Ishikawa (cell line): ENCODE results near the gene PTPN13.

Experiments
- CEBPB ChIP-seq: IDR thresholded peaks from 2 replicates; pipeline ENCODE4 v1.6.1; 2012
- EGR1 ChIP-seq: IDR thresholded peaks from 2 replicates; pipeline ENCODE4 v1.6.1; 2012
- EP300 ChIP-seq: IDR thresholded peaks from 2 replicates; pipeline ENCODE4 v1.6.1; 2012; ENCODE audit warnings: borderline replicate concordance
- FOXM1 ChIP-seq: IDR thresholded peaks from 2 replicates; pipeline ENCODE4 v1.6.1; 2012; ENCODE audit warnings: low read depth, borderline replicate concordance
- RAD21 ChIP-seq: IDR thresholded peaks from 2 replicates; pipeline ENCODE4 v1.6.1; 2012; ENCODE audit warnings: low read depth
- TCF12 ChIP-seq: IDR thresholded peaks from 2 replicates; pipeline ENCODE4 v1.6.1; 2012; ENCODE audit warnings: low read depth
- ZBTB7A ChIP-seq: IDR thresholded peaks from 2 replicates; pipeline ENCODE4 v1.6.1; 2012; ENCODE audit warnings: low read depth
- TF ChIP-seq, protein P1 (sequence below): IDR thresholded peaks from 2 replicates; pipeline ENCODE4 v1.6.1; 2012; ENCODE audit warnings: low read depth, mild to moderate bottlenecking
- TF ChIP-seq, protein P2 (sequence below): IDR thresholded peaks from 2 replicates; pipeline ENCODE4 v1.6.1; 2012

DNA sequence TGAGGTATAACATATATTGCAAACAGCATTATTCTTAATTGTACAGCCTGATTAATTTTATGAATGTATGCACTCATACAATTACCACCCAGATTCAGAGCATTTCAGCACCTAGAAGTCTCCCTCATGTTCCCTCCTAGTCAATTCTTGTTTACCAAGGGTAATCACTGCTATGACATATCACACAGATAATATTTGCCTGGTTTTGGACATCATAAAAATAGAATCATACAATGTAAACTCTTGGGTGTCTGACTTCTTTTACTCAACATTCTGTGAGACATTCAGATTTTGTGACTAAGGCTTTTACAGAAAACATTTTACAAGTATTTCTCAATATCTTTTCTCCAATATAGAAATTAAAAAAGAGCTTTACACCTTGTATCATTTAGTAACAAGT lies 66.9 kb downstream of the PTPN13 start:
- TF ChIP-seq CEBPB (no peak), RAD21 (no peak), ZBTB7A (no peak), EP300 (no peak), TCF12 (no peak), FOXM1 (no peak), EGR1 (no peak)
- TF ChIP-seq, protein P1, sequence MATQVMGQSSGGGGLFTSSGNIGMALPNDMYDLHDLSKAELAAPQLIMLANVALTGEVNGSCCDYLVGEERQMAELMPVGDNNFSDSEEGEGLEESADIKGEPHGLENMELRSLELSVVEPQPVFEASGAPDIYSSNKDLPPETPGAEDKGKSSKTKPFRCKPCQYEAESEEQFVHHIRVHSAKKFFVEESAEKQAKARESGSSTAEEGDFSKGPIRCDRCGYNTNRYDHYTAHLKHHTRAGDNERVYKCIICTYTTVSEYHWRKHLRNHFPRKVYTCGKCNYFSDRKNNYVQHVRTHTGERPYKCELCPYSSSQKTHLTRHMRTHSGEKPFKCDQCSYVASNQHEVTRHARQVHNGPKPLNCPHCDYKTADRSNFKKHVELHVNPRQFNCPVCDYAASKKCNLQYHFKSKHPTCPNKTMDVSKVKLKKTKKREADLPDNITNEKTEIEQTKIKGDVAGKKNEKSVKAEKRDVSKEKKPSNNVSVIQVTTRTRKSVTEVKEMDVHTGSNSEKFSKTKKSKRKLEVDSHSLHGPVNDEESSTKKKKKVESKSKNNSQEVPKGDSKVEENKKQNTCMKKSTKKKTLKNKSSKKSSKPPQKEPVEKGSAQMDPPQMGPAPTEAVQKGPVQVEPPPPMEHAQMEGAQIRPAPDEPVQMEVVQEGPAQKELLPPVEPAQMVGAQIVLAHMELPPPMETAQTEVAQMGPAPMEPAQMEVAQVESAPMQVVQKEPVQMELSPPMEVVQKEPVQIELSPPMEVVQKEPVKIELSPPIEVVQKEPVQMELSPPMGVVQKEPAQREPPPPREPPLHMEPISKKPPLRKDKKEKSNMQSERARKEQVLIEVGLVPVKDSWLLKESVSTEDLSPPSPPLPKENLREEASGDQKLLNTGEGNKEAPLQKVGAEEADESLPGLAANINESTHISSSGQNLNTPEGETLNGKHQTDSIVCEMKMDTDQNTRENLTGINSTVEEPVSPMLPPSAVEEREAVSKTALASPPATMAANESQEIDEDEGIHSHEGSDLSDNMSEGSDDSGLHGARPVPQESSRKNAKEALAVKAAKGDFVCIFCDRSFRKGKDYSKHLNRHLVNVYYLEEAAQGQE: no peak
- TF ChIP-seq, protein P2, sequence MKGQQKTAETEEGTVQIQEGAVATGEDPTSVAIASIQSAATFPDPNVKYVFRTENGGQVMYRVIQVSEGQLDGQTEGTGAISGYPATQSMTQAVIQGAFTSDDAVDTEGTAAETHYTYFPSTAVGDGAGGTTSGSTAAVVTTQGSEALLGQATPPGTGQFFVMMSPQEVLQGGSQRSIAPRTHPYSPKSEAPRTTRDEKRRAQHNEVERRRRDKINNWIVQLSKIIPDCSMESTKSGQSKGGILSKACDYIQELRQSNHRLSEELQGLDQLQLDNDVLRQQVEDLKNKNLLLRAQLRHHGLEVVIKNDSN: no peak
